KBM-7 (cell line): ENCODE results near the gene UBE2K.

ENCODE experiments used
- DNase-seq: peaks from one replicate; pipeline ENCODE4 v3.0.0-alpha.2; 2015
- in situ Hi-C: fragments of 300-500 bp; cut with MboI; formaldehyde crosslinking; loops from 2 replicates; pipeline ENCODE4 v1.14.3; 2020; ENCODE audit warnings: low sequenced_read_pairs, low pct_unique_long_range_greater_than_20kb, mixed read lengths

The UBE2K gene

GRCh38 chr4:39825741-39826231, 127.8 kb downstream of the UBE2K start:
- no peak for DNase-seq

More at GRCh38 chr4:39825741-39826231, 127.8 kb downstream of the UBE2K start:
- in situ Hi-C loops, result no loop called here
